DOHH2 (cell line): Measurements from ENCODE around the gene ZBTB44.

ENCODE experiments used
- H3F3A ChIP-seq: fragments of 200-600 bp; sonication (generic), shearing (Covaris generic); 2 replicates; pipeline ENCODE4 v1.6.0; 2016; ENCODE audit warnings: antibody characterized with exemption, mild to moderate bottlenecking; ENCODE audit not compliant: control insufficient read depth, insufficient read depth
- H3K27ac ChIP-seq: fragments of 200-600 bp; sonication (generic); 2 replicates; pipeline ENCODE4 v1.5.1; 2014; ENCODE audit warnings: low read depth, mild to moderate bottlenecking, low read length, moderate library complexity
- H3K27me3 ChIP-seq: fragments of 200-600 bp; sonication (generic); 2 replicates; pipeline ENCODE4 v1.6.1; 2014; ENCODE audit warnings: mild to moderate bottlenecking, low read length, mixed read lengths; ENCODE audit not compliant: control insufficient read depth
- H3K36me3 ChIP-seq: fragments of 200-600 bp; sonication (generic); 2 replicates; pipeline ENCODE4 v1.6.1; 2014; ENCODE audit warnings: mild to moderate bottlenecking, low read length, moderate library complexity, mixed read lengths; ENCODE audit not compliant: control insufficient read depth
- H3K4me1 ChIP-seq: fragments of 200-600 bp; sonication (generic); 2 replicates; pipeline ENCODE4 v1.6.1; 2014; ENCODE audit warnings: mild to moderate bottlenecking, low read length, mixed read lengths; ENCODE audit not compliant: control insufficient read depth
- H3K4me2 ChIP-seq: fragments of 200-600 bp; sonication (generic); 2 replicates; pipeline ENCODE4 v1.6.0; 2014; ENCODE audit warnings: mild to moderate bottlenecking, low read length, moderate library complexity
- H3K4me3 ChIP-seq: fragments of 200-600 bp; sonication (generic); 2 replicates; pipeline ENCODE4 v1.5.1; 2014; ENCODE audit warnings: mild to moderate bottlenecking, low read length, mixed read lengths
- H3K79me2 ChIP-seq: fragments of 200-600 bp; sonication (generic); 2 replicates; pipeline ENCODE4 v1.6.1; 2014; ENCODE audit warnings: mild to moderate bottlenecking, low read length, mixed read lengths; ENCODE audit not compliant: control insufficient read depth
- H3K9me2 ChIP-seq: fragments of 200-600 bp; sonication (generic); replicated peaks from 2 replicates; pipeline ENCODE4 v1.6.1; 2014; ENCODE audit warnings: mild to moderate bottlenecking, low read length, mixed read lengths; ENCODE audit not compliant: control insufficient read depth
- H3K9me3 ChIP-seq: fragments of 200-600 bp; sonication (generic); 2 replicates; pipeline ENCODE4 v1.6.1; 2014; ENCODE audit warnings: antibody characterized with exemption, low read length, mixed read lengths; ENCODE audit not compliant: control insufficient read depth, insufficient read depth
- H4K20me1 ChIP-seq: fragments of 200-600 bp; sonication (generic); 2 replicates; pipeline ENCODE4 v1.6.0; 2014; ENCODE audit warnings: low read depth, mild to moderate bottlenecking, antibody characterized with exemption, low read length, moderate library complexity; ENCODE audit not compliant: control insufficient read depth, insufficient read depth
- CTCF ChIP-seq: fragments of 200-600 bp; sonication (generic); IDR thresholded peaks from one replicate; pipeline ENCODE4 v1.5.1; 2014; ENCODE audit warnings: antibody characterized with exemption, mild to moderate bottlenecking, low read depth, low read length; ENCODE audit not compliant: poor library complexity, severe bottlenecking
- EZH2phosphoT487 ChIP-seq: fragments of 200-600 bp; sonication (generic); IDR thresholded peaks from 2 replicates; pipeline ENCODE4 v1.6.1; 2017; ENCODE audit warnings: borderline replicate concordance, mild to moderate bottlenecking, antibody characterized with exemption, low read length, moderate library complexity, mixed read lengths

The ZBTB44 gene

GRCh38 chr11:130227373-130227772 is 87.3 kb downstream of the ZBTB44 start:
- Histone ChIP-seq H3F3A (0 out of 2 replicates have a peak, but pooled peaks cover 4% of the 10 kb centered on the region), H3K9me3 (no peaks in the 10 kb centered on the region), H3K4me3 (no peak overlapping the region), H4K20me1 (no peaks in the 10 kb centered on the region), H3K79me2 (no peaks in the 10 kb centered on the region), H3K27me3 (no peaks in the 10 kb centered on the region), H3K9me2 (no peaks in the 10 kb centered on the region), H3K4me1 (no peaks in the 10 kb centered on the region), H3K36me3 (peaks cover 3% of the 10 kb centered on the region), H3K27ac (no peak overlapping the region), H3K4me2 (no peak overlapping the region)
- TF ChIP-seq EZH2phosphoT487 (no peak), CTCF (no peak)

GRCh38 chr11:130223291-130223971 is 91.3 kb downstream of the ZBTB44 start:
- H3K4me3 ChIP-seq = no peak overlapping the region
- no peaks in the 10 kb centered on the region for H3K9me2 ChIP-seq
- no peaks in the 10 kb centered on the region for H4K20me1 ChIP-seq
- no peaks in the 10 kb centered on the region for H3K9me3 ChIP-seq
- no peaks in the 10 kb centered on the region for H3K4me1 ChIP-seq
- H3K27ac ChIP-seq = no peak overlapping the region
- no peaks in the 10 kb centered on the region for H3K27me3 ChIP-seq
- H3K79me2 ChIP-seq = no peaks in the 10 kb centered on the region
- TF ChIP-seq EZH2phosphoT487 = no peak
- TF ChIP-seq CTCF = no peak
- no peaks in the 10 kb centered on the region for H3F3A ChIP-seq
- no peak overlapping the region for H3K4me2 ChIP-seq
- no peaks in the 10 kb centered on the region for H3K36me3 ChIP-seq

- Histone ChIP-seq H3F3A (peaks cover 8% of the 10 kb centered on the region), H3K27me3 (no peaks in the 10 kb centered on the region), H3K36me3 (no peaks in the 10 kb centered on the region), H3K27ac (no peak overlapping the region), H3K79me2 (no peaks in the 10 kb centered on the region), H3K4me3 (no peak overlapping the region), H3K4me1 (no peaks in the 10 kb centered on the region), H3K9me3 (no peaks in the 10 kb centered on the region), H4K20me1 (no peaks in the 10 kb centered on the region), H3K4me2 (no peak overlapping the region), H3K9me2 (no peaks in the 10 kb centered on the region)
- no peak for TF ChIP-seq CTCF
- no peak for TF ChIP-seq EZH2phosphoT487
Observed at GRCh38 chr11:130220311-130221035, 94.2 kb downstream of the ZBTB44 start.
